Posterior cingulate gyrus (tissue), 11 donors: ENCODE data around the gene KLF13.

Experiments
- DNase-seq, 10 donors: peaks; one replicate each; pipeline versions ENCODE4 v3.0.0 to v3.0.0-alpha.2; 2020 to 2021; ENCODE audit warnings: mixed read lengths in 3 of 10
- intact Hi-C: fragments of 100-400 bp; cut with DNase I; formaldehyde crosslinking; loops from one replicate; pipeline ENCODE4 v1.15.1; 2023

Gene KLF13

GRCh38 chr15:31341071-31341470 lies 14.4 kb downstream of the KLF13 start:
- DNase-seq = peak in 2 of 10 donors; percentile 27 to 47
- intact Hi-C loops = no loop called here

- intact Hi-C loops = no loop called here
- peak in 1 of 10 donors; percentile 68 for DNase-seq
Observed at GRCh38 chr15:31341496-31342195, 15.0 kb downstream of the KLF13 start.

- DNase-seq = peak in 1 of 10 donors; percentile 73
- intact Hi-C loops = no loop called here
Observed at GRCh38 chr15:31342381-31342780, 15.7 kb downstream of the KLF13 start.

GRCh38 chr15:31342781-31343626 lies 16.4 kb downstream of the KLF13 start:
- intact Hi-C loops = no loop called here

GRCh38 chr15:31343831-31344230 lies 17.2 kb downstream of the KLF13 start:
- intact Hi-C loops = no loop called here
- peak in 1 of 10 donors; percentile 58 for DNase-seq

More at GRCh38 chr15:31342781-31343626, 16.4 kb downstream of the KLF13 start:
- peak in 1 of 10 donors; percentile 59 for DNase-seq

GRCh38 chr15:31344266-31344665 lies 17.6 kb downstream of the KLF13 start:
- DNase-seq = peak in 2 of 10 donors; percentile 31 to 65

GRCh38 chr15:31344823-31345605 lies 18.4 kb downstream of the KLF13 start:
- peak in 5 of 10 donors; percentile 46 to 94 (median 89) for DNase-seq
- intact Hi-C loops = no loop called here

More at GRCh38 chr15:31344266-31344665, 17.6 kb downstream of the KLF13 start:
- intact Hi-C loops = no loop called here

GRCh38 chr15:31345606-31346366 lies 19.2 kb downstream of the KLF13 start:
- intact Hi-C loops = no loop called here
- DNase-seq = peak in 2 of 10 donors; percentile 12 to 52

- intact Hi-C loops = no loop called here
- peak in 3 of 10 donors; percentile 45 to 74 (median 62) for DNase-seq
Observed at GRCh38 chr15:31346367-31347066, 19.9 kb downstream of the KLF13 start.

- peak in 3 of 10 donors; percentile 54 to 75 (median 67) for DNase-seq
- intact Hi-C loops = no loop called here
Observed at GRCh38 chr15:31347067-31347975, 20.7 kb downstream of the KLF13 start.

- DNase-seq = peak in 3 of 10 donors; percentile 55 to 61 (median 59)
- intact Hi-C loops = no loop called here
Observed at GRCh38 chr15:31347981-31348803, 21.6 kb downstream of the KLF13 start.

GRCh38 chr15:31349233-31350141 lies 22.9 kb downstream of the KLF13 start:
- DNase-seq = peak in 3 of 10 donors; percentile 65 to 89 (median 66)
- intact Hi-C loops = no loop called here

- intact Hi-C loops = no loop called here
- DNase-seq = peak in 2 of 10 donors; percentile 18 to 55
Observed at GRCh38 chr15:31350771-31351170, 24.1 kb downstream of the KLF13 start.

GRCh38 chr15:31352339-31352751 lies 25.7 kb downstream of the KLF13 start:
- peak in 3 of 10 donors; percentile 75 to 91 (median 87) for DNase-seq
- intact Hi-C loops = no loop called here

GRCh38 chr15:31352911-31353811 lies 26.5 kb downstream of the KLF13 start:
- intact Hi-C loops = no loop called here
- peak in 8 of 10 donors; percentile 58 to 92 (median 72) for DNase-seq
